ENCODE measurements around the gene WNK1.

GRCh38 chr12:778615-779014 is 26.2 kb downstream of the WNK1 start:
- TF ChIP-seq EZH2phosphoT487 (IDR thresholded peaks at IDR 0.05; ENCODE audit: low read depth) (no peak), CTCF (IDR thresholded peaks at IDR 0.05; ENCODE audit: low read depth, low read length) (no peak)
